A549 (cell line): ENCODE data around the gene ABCC4. TPM values are rescaled to one million over a fixed set of nuclear protein-coding genes. Genes with fewer than 3 reads are reported as not detected.

Experiments
- ATAC-seq, 2 experiments: fragments of 200-7000 bp in 1 of 2; fragments of >200 bp in 1 of 2; cut with Nextera tagmentation in 1 of 2; cut with Tn5 transposase in 1 of 2; 3 replicates each; pipeline versions ENCODE4 v1.8.0 to v1.9.1; 2018 to 2020; ENCODE audit warnings: mild to moderate bottlenecking in 1 of 2, moderate library complexity in 1 of 2
- CTCF ChIA-PET: fragments of 300-600 bp; sonication (Branson Sonifier 250); formaldehyde crosslinking; extraction: SDS; loops from one replicate; lab custom pipeline; 2021; ENCODE audit warnings: antibody characterized with exemption, inconsistent platforms; lab: Yijun Ruan, JAX
- POLR2A ChIA-PET: fragments of 350-600 bp; formaldehyde crosslinking; extraction: SDS; loops from one replicate; lab custom pipeline; 2021; ENCODE audit warnings: antibody characterized with exemption, inconsistent platforms; lab: Yijun Ruan, JAX
- DNase-seq, 2 experiments: peaks; one replicate each; pipeline versions ENCODE4 v3.0.0 to v3.0.0-alpha.2; 2011 to 2016; ENCODE audit warnings: low read depth in 1 of 2, low spot score in 1 of 2
- FAIRE-seq: peaks from 2 replicates; lab custom pipeline; 2011; peaks lifted over from hg19 to GRCh38; lab: Jason Lieb, UNC
- H3K27ac ChIP-seq, 2 experiments: fragments of >200 bp; sonication (Bioruptor Twin); formaldehyde crosslinking; 3 replicates each; pipeline ENCODE4 v1.5.1; 2016 to 2017
- H3K4me1 ChIP-seq: fragments of >200 bp; sonication (Bioruptor Twin); formaldehyde crosslinking; 3 replicates; pipeline ENCODE4 v1.6.1; 2016
- H3K4me2 ChIP-seq: fragments of >200 bp; sonication (Bioruptor Twin); formaldehyde crosslinking; 3 replicates; pipeline ENCODE4 v1.6.1; 2016
- H3K4me3 ChIP-seq: fragments of >200 bp; sonication (Bioruptor Twin); formaldehyde crosslinking; 3 replicates; pipeline ENCODE4 v1.5.1; 2016
- H3K9me3 ChIP-seq: fragments of >200 bp; sonication (Bioruptor Twin); formaldehyde crosslinking; 3 replicates; pipeline ENCODE4 v1.6.1; 2016
- BHLHE40 ChIP-seq: IDR thresholded peaks from 2 replicates; pipeline ENCODE4 v1.6.1; 2012; ENCODE audit warnings: low read depth, low read length, inconsistent platforms
- CEBPB ChIP-seq, 2 experiments: fragments of >200 bp in 1 of 2; sonication (Bioruptor Twin) in 1 of 2; formaldehyde crosslinking in 1 of 2; IDR thresholded peaks; 2 replicates each; pipeline ENCODE4 v1.6.1; 2012 to 2016
- CHD4 ChIP-seq: fragments of 200-600 bp; sonication (generic); IDR thresholded peaks from 2 replicates; pipeline ENCODE4 v1.6.1; 2016; ENCODE audit warnings: antibody characterized with exemption, mild to moderate bottlenecking, borderline replicate concordance
- EHF ChIP-seq: fragments of 250-450 bp; sonication (Bioruptor Pico); IDR thresholded peaks from 2 replicates; pipeline ENCODE4 v1.5.0; 2020; ENCODE audit warnings: mild to moderate bottlenecking
- ESRRA ChIP-seq: fragments of 150-350 bp; IDR thresholded peaks from 2 replicates; pipeline ENCODE4 v1.6.1; 2014; ENCODE audit warnings: mild to moderate bottlenecking, low read length, borderline replicate concordance
- GATA3 ChIP-seq: IDR thresholded peaks from 2 replicates; pipeline ENCODE4 v1.6.1; 2012; ENCODE audit warnings: borderline replicate concordance
- HDAC2 ChIP-seq: fragments of 200-600 bp; sonication (generic); IDR thresholded peaks from 2 replicates; pipeline ENCODE4 v1.6.1; 2016
- HOXB13 ChIP-seq: fragments of 250-450 bp; sonication (Bioruptor Pico); IDR thresholded peaks from 2 replicates; pipeline ENCODE4 v1.5.0; 2020; ENCODE audit warnings: low read depth, mild to moderate bottlenecking, moderate library complexity
- KDM5A ChIP-seq: fragments of 200-600 bp; sonication (generic); IDR thresholded peaks from 2 replicates; pipeline ENCODE4 v1.6.1; 2016; ENCODE audit warnings: antibody characterized with exemption, mild to moderate bottlenecking
- MAZ ChIP-seq: fragments of 150-350 bp; IDR thresholded peaks from 2 replicates; pipeline ENCODE4 v1.6.1; 2014; ENCODE audit warnings: antibody characterized with exemption, low read depth, low read length, borderline replicate concordance
- PHF8 ChIP-seq: fragments of 200-600 bp; sonication (generic); IDR thresholded peaks from 2 replicates; pipeline ENCODE4 v1.6.1; 2016; ENCODE audit warnings: low read depth, mild to moderate bottlenecking, antibody characterized with exemption, moderate library complexity, borderline replicate concordance
- POLR2AphosphoS2 ChIP-seq: conservative IDR thresholded peaks from 2 replicates; pipeline ENCODE4 v1.6.1; 2012; ENCODE audit warnings: low read length, improper control_type of control experiment, inconsistent platforms
- RFX5 ChIP-seq: fragments of 450-650 bp; IDR thresholded peaks from 2 replicates; pipeline ENCODE4 v1.7.1; 2014; ENCODE audit warnings: antibody characterized with exemption, mild to moderate bottlenecking, moderate library complexity
- SREBF2 ChIP-seq: fragments of 450-650 bp; IDR thresholded peaks from 2 replicates; pipeline ENCODE4 v1.6.1; 2014; ENCODE audit warnings: mild to moderate bottlenecking, moderate library complexity
- TP53 ChIP-seq: fragments of 250-450 bp; sonication (Bioruptor Pico); IDR thresholded peaks from 2 replicates; pipeline ENCODE4 v1.5.0; 2021; ENCODE audit warnings: mild to moderate bottlenecking, moderate library complexity
- WGBS: methylation state at CpG from one replicate; pipeline ENCODE4 v1.1.6; 2017; ENCODE audit errors: missing lambda C conversion rate; 5-methylcytosine and 5-hydroxymethylcytosine counted together
- polyA plus RNA-seq, 4 experiments: library from polyadenylated mRNA; depleted of rRNA in 3 of 4; stranded (reverse); fragments of >200 nt; fragmentation: RNase III in 1 of 4; extraction: RNeasy Plus Mini Kit Qiagen cat#74134 plus additional on column Dnase treatment in 1 of 4; gene quantifications; 2 replicates in 3 of 4; 3 replicates in 1 of 4; pipeline ENCODE4 v1.2.3, GENCODE V29; 2011 to 2017
- TF ChIP-seq, protein P1 (sequence below): fragments of >200 bp; sonication (Bioruptor Twin); formaldehyde crosslinking; IDR thresholded peaks from 3 replicates; pipeline ENCODE4 v1.5.1; 2016
- TF ChIP-seq, protein P2 (sequence below): fragments of 200-600 bp; sonication (generic); IDR thresholded peaks from 2 replicates; pipeline ENCODE4 v1.6.1; 2016; ENCODE audit warnings: antibody characterized with exemption, mild to moderate bottlenecking, moderate library complexity
- TF ChIP-seq, protein P3 (sequence below): IDR thresholded peaks from 2 replicates; pipeline ENCODE4 v1.6.1; 2012
- TF ChIP-seq, protein P4 (sequence below): IDR thresholded peaks from 2 replicates; pipeline ENCODE4 v1.6.1; 2012; ENCODE audit warnings: low read depth, borderline replicate concordance
- TF ChIP-seq, protein P5 (sequence below): fragments of >200 bp; sonication (Bioruptor Twin); formaldehyde crosslinking; IDR thresholded peaks from 2 replicates; pipeline ENCODE4 v1.6.1; 2016
- TF ChIP-seq, protein P6 (sequence below): IDR thresholded peaks from 2 replicates; pipeline ENCODE4 v1.6.1; 2012
- TF ChIP-seq, protein P7 (sequence below): fragments of 150-350 bp; IDR thresholded peaks from 2 replicates; pipeline ENCODE4 v1.6.1; 2014; ENCODE audit warnings: low read depth, mild to moderate bottlenecking, low read length

Gene ABCC4
- polyA plus RNA-seq, 2 of the 4 experiments (the other 2 are of a cell fraction) = 23.5 to 56.2 TPM

DNA sequence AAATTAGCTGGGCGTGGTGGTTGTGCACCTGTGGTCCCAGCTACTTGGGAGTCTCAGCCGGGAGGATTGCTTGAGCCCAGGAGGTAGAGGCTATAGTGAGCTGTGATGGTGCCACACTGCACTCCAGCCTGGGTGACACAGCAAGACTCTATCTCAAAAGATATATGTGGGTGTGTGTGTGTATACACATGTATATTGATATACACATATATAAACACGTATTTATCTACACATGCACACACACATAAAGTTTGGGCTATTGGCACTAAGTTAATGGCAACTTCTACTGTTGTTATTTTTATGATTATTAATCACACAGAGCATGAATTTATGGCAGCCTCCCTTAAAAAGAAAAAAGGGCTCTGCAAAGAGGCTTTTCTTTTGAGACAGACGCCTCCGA, 27.1 kb upstream of the ABCC4 start:
- FAIRE-seq = no peak
- no peaks in the 10 kb centered on the region for H3K9me3 ChIP-seq
- H3K4me3 ChIP-seq = no peak overlapping the region
- H3K4me1 ChIP-seq = no peaks in the 10 kb centered on the region
- ChIA-PET POLR2A (no interaction called here), CTCF (interaction anchor here (0.7 kb wide), 1 partner anchor 654 kb away, joined by 3 read pairs; no protein-coding TSS in a partner anchor)
- H3K4me2 ChIP-seq = no peak overlapping the region
- ATAC-seq = no peak
- 85% methylated on average over 5 of the region's 5 CpGs for WGBS
- no peak overlapping the region for H3K27ac ChIP-seq
- no peak for DNase-seq
- TF ChIP-seq EHF (CRISPR knock-in tag) (no peak), PHF8 (no peak), CEBPB (IDR thresholded peaks at IDR 0.05) (no peak), HOXB13 (CRISPR knock-in tag) (no peak), CHD4 (no peak), POLR2AphosphoS2 (no peak), MAZ (no peak), HDAC2 (no peak)
- TF ChIP-seq, protein P1, sequence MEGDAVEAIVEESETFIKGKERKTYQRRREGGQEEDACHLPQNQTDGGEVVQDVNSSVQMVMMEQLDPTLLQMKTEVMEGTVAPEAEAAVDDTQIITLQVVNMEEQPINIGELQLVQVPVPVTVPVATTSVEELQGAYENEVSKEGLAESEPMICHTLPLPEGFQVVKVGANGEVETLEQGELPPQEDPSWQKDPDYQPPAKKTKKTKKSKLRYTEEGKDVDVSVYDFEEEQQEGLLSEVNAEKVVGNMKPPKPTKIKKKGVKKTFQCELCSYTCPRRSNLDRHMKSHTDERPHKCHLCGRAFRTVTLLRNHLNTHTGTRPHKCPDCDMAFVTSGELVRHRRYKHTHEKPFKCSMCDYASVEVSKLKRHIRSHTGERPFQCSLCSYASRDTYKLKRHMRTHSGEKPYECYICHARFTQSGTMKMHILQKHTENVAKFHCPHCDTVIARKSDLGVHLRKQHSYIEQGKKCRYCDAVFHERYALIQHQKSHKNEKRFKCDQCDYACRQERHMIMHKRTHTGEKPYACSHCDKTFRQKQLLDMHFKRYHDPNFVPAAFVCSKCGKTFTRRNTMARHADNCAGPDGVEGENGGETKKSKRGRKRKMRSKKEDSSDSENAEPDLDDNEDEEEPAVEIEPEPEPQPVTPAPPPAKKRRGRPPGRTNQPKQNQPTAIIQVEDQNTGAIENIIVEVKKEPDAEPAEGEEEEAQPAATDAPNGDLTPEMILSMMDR = no peak
- TF ChIP-seq, protein P2, sequence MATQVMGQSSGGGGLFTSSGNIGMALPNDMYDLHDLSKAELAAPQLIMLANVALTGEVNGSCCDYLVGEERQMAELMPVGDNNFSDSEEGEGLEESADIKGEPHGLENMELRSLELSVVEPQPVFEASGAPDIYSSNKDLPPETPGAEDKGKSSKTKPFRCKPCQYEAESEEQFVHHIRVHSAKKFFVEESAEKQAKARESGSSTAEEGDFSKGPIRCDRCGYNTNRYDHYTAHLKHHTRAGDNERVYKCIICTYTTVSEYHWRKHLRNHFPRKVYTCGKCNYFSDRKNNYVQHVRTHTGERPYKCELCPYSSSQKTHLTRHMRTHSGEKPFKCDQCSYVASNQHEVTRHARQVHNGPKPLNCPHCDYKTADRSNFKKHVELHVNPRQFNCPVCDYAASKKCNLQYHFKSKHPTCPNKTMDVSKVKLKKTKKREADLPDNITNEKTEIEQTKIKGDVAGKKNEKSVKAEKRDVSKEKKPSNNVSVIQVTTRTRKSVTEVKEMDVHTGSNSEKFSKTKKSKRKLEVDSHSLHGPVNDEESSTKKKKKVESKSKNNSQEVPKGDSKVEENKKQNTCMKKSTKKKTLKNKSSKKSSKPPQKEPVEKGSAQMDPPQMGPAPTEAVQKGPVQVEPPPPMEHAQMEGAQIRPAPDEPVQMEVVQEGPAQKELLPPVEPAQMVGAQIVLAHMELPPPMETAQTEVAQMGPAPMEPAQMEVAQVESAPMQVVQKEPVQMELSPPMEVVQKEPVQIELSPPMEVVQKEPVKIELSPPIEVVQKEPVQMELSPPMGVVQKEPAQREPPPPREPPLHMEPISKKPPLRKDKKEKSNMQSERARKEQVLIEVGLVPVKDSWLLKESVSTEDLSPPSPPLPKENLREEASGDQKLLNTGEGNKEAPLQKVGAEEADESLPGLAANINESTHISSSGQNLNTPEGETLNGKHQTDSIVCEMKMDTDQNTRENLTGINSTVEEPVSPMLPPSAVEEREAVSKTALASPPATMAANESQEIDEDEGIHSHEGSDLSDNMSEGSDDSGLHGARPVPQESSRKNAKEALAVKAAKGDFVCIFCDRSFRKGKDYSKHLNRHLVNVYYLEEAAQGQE = no peak
- TF ChIP-seq, protein P3, sequence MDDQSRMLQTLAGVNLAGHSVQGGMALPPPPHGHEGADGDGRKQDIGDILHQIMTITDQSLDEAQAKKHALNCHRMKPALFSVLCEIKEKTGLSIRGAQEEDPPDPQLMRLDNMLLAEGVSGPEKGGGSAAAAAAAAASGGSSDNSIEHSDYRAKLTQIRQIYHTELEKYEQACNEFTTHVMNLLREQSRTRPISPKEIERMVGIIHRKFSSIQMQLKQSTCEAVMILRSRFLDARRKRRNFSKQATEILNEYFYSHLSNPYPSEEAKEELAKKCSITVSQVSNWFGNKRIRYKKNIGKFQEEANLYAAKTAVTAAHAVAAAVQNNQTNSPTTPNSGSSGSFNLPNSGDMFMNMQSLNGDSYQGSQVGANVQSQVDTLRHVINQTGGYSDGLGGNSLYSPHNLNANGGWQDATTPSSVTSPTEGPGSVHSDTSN = no peak
- TF ChIP-seq, protein P4, sequence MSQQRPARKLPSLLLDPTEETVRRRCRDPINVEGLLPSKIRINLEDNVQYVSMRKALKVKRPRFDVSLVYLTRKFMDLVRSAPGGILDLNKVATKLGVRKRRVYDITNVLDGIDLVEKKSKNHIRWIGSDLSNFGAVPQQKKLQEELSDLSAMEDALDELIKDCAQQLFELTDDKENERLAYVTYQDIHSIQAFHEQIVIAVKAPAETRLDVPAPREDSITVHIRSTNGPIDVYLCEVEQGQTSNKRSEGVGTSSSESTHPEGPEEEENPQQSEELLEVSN = no peak

DNA sequence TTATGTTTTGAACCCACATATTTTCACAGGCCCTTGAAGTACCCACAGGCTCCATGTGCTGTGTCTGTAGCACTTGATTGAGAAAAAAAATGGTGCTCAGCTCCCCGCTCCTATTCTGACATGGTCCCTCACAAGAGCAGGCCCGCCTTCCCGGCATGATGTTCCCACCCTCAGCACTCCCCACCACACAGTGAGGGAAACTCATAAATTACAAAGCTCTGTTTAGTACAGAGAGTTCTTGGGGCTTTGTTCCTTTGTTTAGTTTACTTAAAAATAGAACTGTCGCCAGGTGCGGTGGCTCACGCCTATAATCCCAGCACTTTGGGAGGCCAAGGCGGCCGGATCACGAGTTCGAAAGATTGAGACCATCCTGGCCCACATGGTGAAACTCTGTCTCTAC, 25.9 kb upstream of the ABCC4 start:
- Histone ChIP-seq H3K9me3 (no peaks in the 10 kb centered on the region), H3K4me2 (no peak overlapping the region), H3K4me3 (no peak overlapping the region), H3K27ac (no peak overlapping the region), H3K4me1 (no peaks in the 10 kb centered on the region)
- ATAC-seq (no peak), DNase-seq (no peak), FAIRE-seq (no peak)
- CTCF ChIA-PET = no interaction called here
- TF ChIP-seq TP53 (no peak), HDAC2 (no peak), ESRRA (no peak), CEBPB (IDR thresholded peaks at IDR 0.05) (no peak)
- TF ChIP-seq, protein P5, sequence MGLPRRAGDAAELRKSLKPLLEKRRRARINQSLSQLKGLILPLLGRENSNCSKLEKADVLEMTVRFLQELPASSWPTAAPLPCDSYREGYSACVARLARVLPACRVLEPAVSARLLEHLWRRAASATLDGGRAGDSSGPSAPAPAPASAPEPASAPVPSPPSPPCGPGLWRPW = no peak
- 93% methylated on average over 10 of the region's 10 CpGs for WGBS
- POLR2A ChIA-PET = no interaction called here

DNA sequence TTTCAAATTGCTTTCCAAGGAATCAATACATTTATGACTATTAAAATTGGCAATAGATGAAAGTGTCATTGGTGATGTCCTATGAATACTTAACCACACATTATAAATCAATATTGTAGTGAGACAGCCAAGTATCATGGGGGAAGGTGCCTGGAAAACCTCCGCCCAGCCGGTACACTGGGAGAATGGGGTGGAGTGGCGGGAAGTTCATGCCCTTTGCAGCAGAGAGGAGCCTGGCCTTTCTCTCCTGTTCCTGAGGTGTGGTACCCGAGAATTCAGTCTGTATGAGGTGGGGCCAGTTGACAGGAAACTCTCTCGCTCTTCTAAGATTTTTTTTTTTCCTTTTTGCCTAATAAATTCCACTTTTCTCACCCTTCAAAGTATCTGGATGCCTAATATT, 25.4 kb upstream of the ABCC4 start:
- no peaks in the 10 kb centered on the region for H3K9me3 ChIP-seq
- H3K27ac ChIP-seq = no peak overlapping the region
- H3K4me3 ChIP-seq = no peak overlapping the region
- 84% methylated on average over 5 of the region's 5 CpGs for WGBS
- FAIRE-seq (no peak), ATAC-seq (no peak), DNase-seq (no peak)
- CTCF ChIA-PET = no interaction called here
- no peaks in the 10 kb centered on the region for H3K4me1 ChIP-seq
- POLR2A ChIA-PET = no interaction called here
- H3K4me2 ChIP-seq = no peak overlapping the region
- no peak for TF ChIP-seq RFX5
- no peak for TF ChIP-seq SREBF2
- no peak for TF ChIP-seq KDM5A
- TF ChIP-seq, protein P6, sequence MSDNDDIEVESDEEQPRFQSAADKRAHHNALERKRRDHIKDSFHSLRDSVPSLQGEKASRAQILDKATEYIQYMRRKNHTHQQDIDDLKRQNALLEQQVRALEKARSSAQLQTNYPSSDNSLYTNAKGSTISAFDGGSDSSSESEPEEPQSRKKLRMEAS = no peak
- TF ChIP-seq GATA3 = no peak
- TF ChIP-seq BHLHE40 = no peak
- TF ChIP-seq, protein P2 = no peak
- TF ChIP-seq, protein P7, sequence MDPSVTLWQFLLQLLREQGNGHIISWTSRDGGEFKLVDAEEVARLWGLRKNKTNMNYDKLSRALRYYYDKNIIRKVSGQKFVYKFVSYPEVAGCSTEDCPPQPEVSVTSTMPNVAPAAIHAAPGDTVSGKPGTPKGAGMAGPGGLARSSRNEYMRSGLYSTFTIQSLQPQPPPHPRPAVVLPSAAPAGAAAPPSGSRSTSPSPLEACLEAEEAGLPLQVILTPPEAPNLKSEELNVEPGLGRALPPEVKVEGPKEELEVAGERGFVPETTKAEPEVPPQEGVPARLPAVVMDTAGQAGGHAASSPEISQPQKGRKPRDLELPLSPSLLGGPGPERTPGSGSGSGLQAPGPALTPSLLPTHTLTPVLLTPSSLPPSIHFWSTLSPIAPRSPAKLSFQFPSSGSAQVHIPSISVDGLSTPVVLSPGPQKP = no peak
